Transverse colon (tissue), 4 donors: Measurements from ENCODE around the gene STK10.

Experiments used
- POLR2AphosphoS5 ChIP-seq, 3 donors: sonication (generic); formaldehyde crosslinking; IDR thresholded peaks; one replicate each; pipeline ENCODE4 v1.6.1; 2016; ENCODE audit warnings: antibody characterized with exemption in 3 of 3
- TF ChIP-seq, protein P1 (sequence below), 5 experiments: fragments of 200-600 bp in 3 of 5; fragments of 450-650 bp in 2 of 5; sonication (generic) in 3 of 5; IDR thresholded peaks; 1 replicate in 2 of 5; 2 replicates in 3 of 5; pipeline ENCODE4 v1.5.1; 2016 to 2017; ENCODE audit warnings: antibody characterized with exemption in 5 of 5, inconsistent platforms in 3 of 5, mild to moderate bottlenecking in 2 of 5, moderate library complexity in 1 of 5

GRCh38 chr5:172104801-172105701 lies 83.0 kb downstream of the STK10 start:
- TF ChIP-seq POLR2AphosphoS5 (IDR thresholded peaks at IDR 0.05): no peak
- TF ChIP-seq, protein P1, sequence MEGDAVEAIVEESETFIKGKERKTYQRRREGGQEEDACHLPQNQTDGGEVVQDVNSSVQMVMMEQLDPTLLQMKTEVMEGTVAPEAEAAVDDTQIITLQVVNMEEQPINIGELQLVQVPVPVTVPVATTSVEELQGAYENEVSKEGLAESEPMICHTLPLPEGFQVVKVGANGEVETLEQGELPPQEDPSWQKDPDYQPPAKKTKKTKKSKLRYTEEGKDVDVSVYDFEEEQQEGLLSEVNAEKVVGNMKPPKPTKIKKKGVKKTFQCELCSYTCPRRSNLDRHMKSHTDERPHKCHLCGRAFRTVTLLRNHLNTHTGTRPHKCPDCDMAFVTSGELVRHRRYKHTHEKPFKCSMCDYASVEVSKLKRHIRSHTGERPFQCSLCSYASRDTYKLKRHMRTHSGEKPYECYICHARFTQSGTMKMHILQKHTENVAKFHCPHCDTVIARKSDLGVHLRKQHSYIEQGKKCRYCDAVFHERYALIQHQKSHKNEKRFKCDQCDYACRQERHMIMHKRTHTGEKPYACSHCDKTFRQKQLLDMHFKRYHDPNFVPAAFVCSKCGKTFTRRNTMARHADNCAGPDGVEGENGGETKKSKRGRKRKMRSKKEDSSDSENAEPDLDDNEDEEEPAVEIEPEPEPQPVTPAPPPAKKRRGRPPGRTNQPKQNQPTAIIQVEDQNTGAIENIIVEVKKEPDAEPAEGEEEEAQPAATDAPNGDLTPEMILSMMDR (IDR thresholded peaks at IDR 0.05): no peak
